GM23338 (cell line): ENCODE measurements around the gene KRTAP10-9. TPM values are rescaled to one million over a fixed set of nuclear protein-coding genes. Genes with fewer than 3 reads are reported as not detected.

Experiments used
- ATAC-seq: fragments of 200-7000 bp; cut with Tn5 transposase; 3 replicates; pipeline ENCODE4 v1.9.1; 2020
- DNase-seq: peaks from one replicate; pipeline ENCODE4 v3.0.0-alpha.2; 2015; ENCODE audit warnings: low spot score
- H2AFZ ChIP-seq: fragments of 200-600 bp; sonication (generic); 2 replicates; pipeline ENCODE4 v1.8.0; 2016; ENCODE audit warnings: antibody characterized with exemption, mild to moderate bottlenecking, moderate library complexity
- H3F3A ChIP-seq: fragments of 200-600 bp; sonication (generic); replicated peaks from 2 replicates; pipeline ENCODE4 v1.8.0; 2017; ENCODE audit warnings: antibody characterized with exemption, mixed run types, low read depth
- H3K27ac ChIP-seq: fragments of 200-600 bp; sonication (generic); 2 replicates; pipeline ENCODE4 v1.6.1; 2016; ENCODE audit warnings: low read depth
- H3K27me3 ChIP-seq: fragments of 200-600 bp; sonication (generic); 2 replicates; pipeline ENCODE4 v1.8.0; 2016; ENCODE audit warnings: mild to moderate bottlenecking, mixed run types, moderate library complexity; ENCODE audit not compliant: insufficient read depth
- H3K36me3 ChIP-seq: fragments of 200-600 bp; sonication (generic); 2 replicates; pipeline ENCODE4 v1.8.0; 2016; ENCODE audit warnings: mild to moderate bottlenecking; ENCODE audit not compliant: insufficient read depth
- H3K4me1 ChIP-seq: fragments of 200-600 bp; sonication (generic); 2 replicates; pipeline ENCODE4 v1.8.0; 2016; ENCODE audit warnings: mild to moderate bottlenecking, moderate library complexity; ENCODE audit not compliant: insufficient read depth
- H3K4me2 ChIP-seq: fragments of 200-600 bp; sonication (generic); 2 replicates; pipeline ENCODE4 v1.7.1; 2017; ENCODE audit warnings: mixed run types
- H3K4me3 ChIP-seq: fragments of 200-600 bp; sonication (generic); 2 replicates; pipeline ENCODE4 v1.6.1; 2016; ENCODE audit warnings: mixed run types
- H3K79me2 ChIP-seq: fragments of 200-600 bp; sonication (generic); replicated peaks from 2 replicates; pipeline ENCODE4 v1.8.0; 2017; ENCODE audit warnings: mild to moderate bottlenecking; ENCODE audit not compliant: insufficient read depth
- H3K9me2 ChIP-seq: fragments of 200-600 bp; sonication (generic); 2 replicates; pipeline ENCODE4 v1.8.0; 2017; ENCODE audit not compliant: insufficient read depth
- H4K20me1 ChIP-seq: fragments of 200-600 bp; sonication (generic); replicated peaks from 2 replicates; pipeline ENCODE4 v1.8.0; 2017; ENCODE audit warnings: mild to moderate bottlenecking; ENCODE audit not compliant: insufficient read depth
- H3K27ac Mint-ChIP-seq: 2 replicates; pipeline ENCODE4 v1.8.0; 2020; ENCODE audit warnings: inconsistent platforms, mild to moderate bottlenecking, moderate library complexity, mixed read lengths
- H3K27me3 Mint-ChIP-seq: 3 replicates; pipeline ENCODE4 v1.8.0; 2022; ENCODE audit warnings: low read depth, mild to moderate bottlenecking, moderate library complexity, mixed read lengths, inconsistent platforms; ENCODE audit not compliant: insufficient read depth, poor library complexity
- H3K36me3 Mint-ChIP-seq: 3 replicates; pipeline ENCODE4 v1.8.0; 2021; ENCODE audit warnings: low read depth, mild to moderate bottlenecking, inconsistent platforms, moderate library complexity, mixed read lengths
- H3K4me1 Mint-ChIP-seq: 3 replicates; pipeline ENCODE4 v1.8.0; 2020; ENCODE audit warnings: mild to moderate bottlenecking, inconsistent platforms, mixed read lengths
- H3K4me3 Mint-ChIP-seq: 3 replicates; pipeline ENCODE4 v1.8.0; 2021; ENCODE audit warnings: moderate library complexity, mild to moderate bottlenecking, inconsistent platforms, mixed read lengths
- H3K9me3 Mint-ChIP-seq: 3 replicates; pipeline ENCODE4 v1.8.0; 2020; ENCODE audit warnings: moderate library complexity, mild to moderate bottlenecking, inconsistent platforms, mixed read lengths
- CREB1 ChIP-seq: fragments of 250-450 bp; sonication (Bioruptor Pico); IDR thresholded peaks from 2 replicates; pipeline ENCODE4 v1.5.0; 2020; ENCODE audit warnings: low read depth, mild to moderate bottlenecking, moderate library complexity
- EZH2 ChIP-seq: fragments of 200-600 bp; sonication (generic); IDR thresholded peaks from one replicate; pipeline ENCODE4 v1.8.0; 2017; ENCODE audit warnings: antibody characterized with exemption, mild to moderate bottlenecking, low read depth; ENCODE audit not compliant: unreplicated experiment
- EZH2phosphoT487 ChIP-seq: fragments of 200-600 bp; sonication (generic); IDR thresholded peaks from one replicate; pipeline ENCODE4 v1.8.1; 2018; ENCODE audit warnings: antibody characterized with exemption; ENCODE audit not compliant: unreplicated experiment
- POLR2AphosphoS5 ChIP-seq: IDR thresholded peaks from 2 replicates; pipeline ENCODE4 v1.6.1; 2016; ENCODE audit warnings: antibody characterized with exemption, low read depth
- STAT1 ChIP-seq: IDR thresholded peaks from one replicate; pipeline ENCODE4 v1.6.1; 2016; ENCODE audit warnings: antibody characterized with exemption; ENCODE audit not compliant: unreplicated experiment
- ZNF331 ChIP-seq: fragments of 250-450 bp; sonication (Bioruptor Pico); IDR thresholded peaks from 2 replicates; pipeline ENCODE4 v1.5.0; 2020; ENCODE audit warnings: low read depth, mild to moderate bottlenecking, moderate library complexity
- polyA plus RNA-seq: library from polyadenylated mRNA; unstranded; fragments of >200 nt; fragmentation: Nextera tagmentation; extraction: Ambion mirVana; gene quantifications from 2 replicates; pipeline ENCODE4 v1.2.1, GENCODE V29; 2016
- total RNA-seq: library from RNA; depleted of rRNA; stranded (reverse); fragments of >200 nt; shearing (Covaris generic); gene quantifications from 2 replicates; pipeline ENCODE4 v1.2.3, GENCODE V29; 2014
- TF ChIP-seq, protein P1 (sequence below): fragments of 250-450 bp; sonication (Bioruptor Pico); IDR thresholded peaks from 2 replicates; pipeline ENCODE4 v1.5.0; 2020; ENCODE audit warnings: mild to moderate bottlenecking, moderate library complexity
- TF ChIP-seq, protein P2 (sequence below): IDR thresholded peaks from one replicate; pipeline ENCODE4 v1.6.1; 2018; ENCODE audit warnings: antibody characterized with exemption; ENCODE audit not compliant: unreplicated experiment
- TF ChIP-seq, protein P3 (sequence below), 2 experiments: fragments of 200-600 bp in 1 of 2; sonication (generic) in 1 of 2; conservative IDR thresholded peaks; 2 replicates each; pipeline versions ENCODE4 v1.5.1 to v1.6.1; 2016 to 2017; ENCODE audit warnings: antibody characterized with exemption in 2 of 2, low read depth in 2 of 2, mild to moderate bottlenecking in 2 of 2, moderate library complexity in 1 of 2
- TF ChIP-seq, protein P4 (sequence below): IDR thresholded peaks from 2 replicates; pipeline ENCODE4 v1.6.1; 2016; ENCODE audit warnings: antibody characterized with exemption

Gene KRTAP10-9
- total and polyA plus RNA-seq, 2 experiments from 2014 or later, result not detected

DNA sequence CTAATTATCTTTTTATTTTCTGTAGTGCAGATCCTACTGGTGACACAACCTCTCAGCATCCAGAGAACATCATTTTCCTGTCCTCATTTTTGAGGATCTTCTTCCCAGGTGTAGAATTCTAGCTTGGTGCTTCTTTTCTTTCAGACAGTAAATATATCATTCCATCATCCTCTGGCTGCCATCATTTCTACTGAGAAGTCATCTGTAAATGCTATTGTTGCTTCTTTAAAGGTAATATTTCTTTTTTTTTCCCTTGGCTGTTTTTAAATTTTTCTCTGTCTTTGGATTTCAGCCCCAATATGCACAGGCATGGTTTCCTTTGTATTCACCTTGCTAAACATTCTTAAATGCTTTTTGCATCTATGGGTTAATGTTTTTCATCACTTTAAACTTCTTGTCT, 3.3 kb upstream of the KRTAP10-9 start (continued):
- TF ChIP-seq, protein P1, sequence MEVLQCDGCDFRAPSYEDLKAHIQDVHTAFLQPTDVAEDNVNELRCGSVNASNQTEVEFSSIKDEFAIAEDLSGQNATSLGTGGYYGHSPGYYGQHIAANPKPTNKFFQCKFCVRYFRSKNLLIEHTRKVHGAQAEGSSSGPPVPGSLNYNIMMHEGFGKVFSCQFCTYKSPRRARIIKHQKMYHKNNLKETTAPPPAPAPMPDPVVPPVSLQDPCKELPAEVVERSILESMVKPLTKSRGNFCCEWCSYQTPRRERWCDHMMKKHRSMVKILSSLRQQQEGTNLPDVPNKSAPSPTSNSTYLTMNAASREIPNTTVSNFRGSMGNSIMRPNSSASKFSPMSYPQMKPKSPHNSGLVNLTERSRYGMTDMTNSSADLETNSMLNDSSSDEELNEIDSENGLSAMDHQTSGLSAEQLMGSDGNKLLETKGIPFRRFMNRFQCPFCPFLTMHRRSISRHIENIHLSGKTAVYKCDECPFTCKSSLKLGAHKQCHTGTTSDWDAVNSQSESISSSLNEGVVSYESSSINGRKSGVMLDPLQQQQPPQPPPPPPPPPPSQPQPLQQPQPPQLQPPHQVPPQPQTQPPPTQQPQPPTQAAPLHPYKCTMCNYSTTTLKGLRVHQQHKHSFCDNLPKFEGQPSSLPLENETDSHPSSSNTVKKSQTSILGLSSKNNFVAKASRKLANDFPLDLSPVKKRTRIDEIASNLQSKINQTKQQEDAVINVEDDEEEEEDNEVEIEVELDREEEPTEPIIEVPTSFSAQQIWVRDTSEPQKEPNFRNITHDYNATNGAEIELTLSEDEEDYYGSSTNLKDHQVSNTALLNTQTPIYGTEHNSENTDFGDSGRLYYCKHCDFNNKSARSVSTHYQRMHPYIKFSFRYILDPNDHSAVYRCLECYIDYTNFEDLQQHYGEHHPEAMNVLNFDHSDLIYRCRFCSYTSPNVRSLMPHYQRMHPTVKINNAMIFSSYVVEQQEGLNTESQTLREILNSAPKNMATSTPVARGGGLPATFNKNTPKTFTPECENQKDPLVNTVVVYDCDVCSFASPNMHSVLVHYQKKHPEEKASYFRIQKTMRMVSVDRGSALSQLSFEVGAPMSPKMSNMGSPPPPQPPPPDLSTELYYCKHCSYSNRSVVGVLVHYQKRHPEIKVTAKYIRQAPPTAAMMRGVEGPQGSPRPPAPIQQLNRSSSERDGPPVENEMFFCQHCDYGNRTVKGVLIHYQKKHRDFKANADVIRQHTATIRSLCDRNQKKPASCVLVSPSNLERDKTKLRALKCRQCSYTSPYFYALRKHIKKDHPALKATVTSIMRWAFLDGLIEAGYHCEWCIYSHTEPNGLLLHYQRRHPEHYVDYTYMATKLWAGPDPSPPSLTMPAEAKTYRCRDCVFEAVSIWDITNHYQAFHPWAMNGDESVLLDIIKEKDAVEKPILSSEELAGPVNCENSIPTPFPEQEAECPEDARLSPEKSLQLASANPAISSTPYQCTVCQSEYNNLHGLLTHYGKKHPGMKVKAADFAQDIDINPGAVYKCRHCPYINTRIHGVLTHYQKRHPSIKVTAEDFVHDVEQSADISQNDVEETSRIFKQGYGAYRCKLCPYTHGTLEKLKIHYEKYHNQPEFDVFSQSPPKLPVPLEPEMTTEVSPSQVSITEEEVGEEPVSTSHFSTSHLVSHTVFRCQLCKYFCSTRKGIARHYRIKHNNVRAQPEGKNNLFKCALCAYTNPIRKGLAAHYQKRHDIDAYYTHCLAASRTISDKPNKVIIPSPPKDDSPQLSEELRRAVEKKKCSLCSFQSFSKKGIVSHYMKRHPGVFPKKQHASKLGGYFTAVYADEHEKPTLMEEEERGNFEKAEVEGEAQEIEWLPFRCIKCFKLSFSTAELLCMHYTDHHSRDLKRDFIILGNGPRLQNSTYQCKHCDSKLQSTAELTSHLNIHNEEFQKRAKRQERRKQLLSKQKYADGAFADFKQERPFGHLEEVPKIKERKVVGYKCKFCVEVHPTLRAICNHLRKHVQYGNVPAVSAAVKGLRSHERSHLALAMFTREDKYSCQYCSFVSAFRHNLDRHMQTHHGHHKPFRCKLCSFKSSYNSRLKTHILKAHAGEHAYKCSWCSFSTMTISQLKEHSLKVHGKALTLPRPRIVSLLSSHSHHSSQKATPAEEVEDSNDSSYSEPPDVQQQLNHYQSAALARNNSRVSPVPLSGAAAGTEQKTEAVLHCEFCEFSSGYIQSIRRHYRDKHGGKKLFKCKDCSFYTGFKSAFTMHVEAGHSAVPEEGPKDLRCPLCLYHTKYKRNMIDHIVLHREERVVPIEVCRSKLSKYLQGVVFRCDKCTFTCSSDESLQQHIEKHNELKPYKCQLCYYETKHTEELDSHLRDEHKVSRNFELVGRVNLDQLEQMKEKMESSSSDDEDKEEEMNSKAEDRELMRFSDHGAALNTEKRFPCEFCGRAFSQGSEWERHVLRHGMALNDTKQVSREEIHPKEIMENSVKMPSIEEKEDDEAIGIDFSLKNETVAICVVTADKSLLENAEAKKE, result no peak
- TF ChIP-seq CREB1 (CRISPR knock-in tag) (no peak), EZH2 (no peak), POLR2AphosphoS5 (no peak)
- TF ChIP-seq, protein P2, sequence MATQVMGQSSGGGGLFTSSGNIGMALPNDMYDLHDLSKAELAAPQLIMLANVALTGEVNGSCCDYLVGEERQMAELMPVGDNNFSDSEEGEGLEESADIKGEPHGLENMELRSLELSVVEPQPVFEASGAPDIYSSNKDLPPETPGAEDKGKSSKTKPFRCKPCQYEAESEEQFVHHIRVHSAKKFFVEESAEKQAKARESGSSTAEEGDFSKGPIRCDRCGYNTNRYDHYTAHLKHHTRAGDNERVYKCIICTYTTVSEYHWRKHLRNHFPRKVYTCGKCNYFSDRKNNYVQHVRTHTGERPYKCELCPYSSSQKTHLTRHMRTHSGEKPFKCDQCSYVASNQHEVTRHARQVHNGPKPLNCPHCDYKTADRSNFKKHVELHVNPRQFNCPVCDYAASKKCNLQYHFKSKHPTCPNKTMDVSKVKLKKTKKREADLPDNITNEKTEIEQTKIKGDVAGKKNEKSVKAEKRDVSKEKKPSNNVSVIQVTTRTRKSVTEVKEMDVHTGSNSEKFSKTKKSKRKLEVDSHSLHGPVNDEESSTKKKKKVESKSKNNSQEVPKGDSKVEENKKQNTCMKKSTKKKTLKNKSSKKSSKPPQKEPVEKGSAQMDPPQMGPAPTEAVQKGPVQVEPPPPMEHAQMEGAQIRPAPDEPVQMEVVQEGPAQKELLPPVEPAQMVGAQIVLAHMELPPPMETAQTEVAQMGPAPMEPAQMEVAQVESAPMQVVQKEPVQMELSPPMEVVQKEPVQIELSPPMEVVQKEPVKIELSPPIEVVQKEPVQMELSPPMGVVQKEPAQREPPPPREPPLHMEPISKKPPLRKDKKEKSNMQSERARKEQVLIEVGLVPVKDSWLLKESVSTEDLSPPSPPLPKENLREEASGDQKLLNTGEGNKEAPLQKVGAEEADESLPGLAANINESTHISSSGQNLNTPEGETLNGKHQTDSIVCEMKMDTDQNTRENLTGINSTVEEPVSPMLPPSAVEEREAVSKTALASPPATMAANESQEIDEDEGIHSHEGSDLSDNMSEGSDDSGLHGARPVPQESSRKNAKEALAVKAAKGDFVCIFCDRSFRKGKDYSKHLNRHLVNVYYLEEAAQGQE, result no peak

DNA sequence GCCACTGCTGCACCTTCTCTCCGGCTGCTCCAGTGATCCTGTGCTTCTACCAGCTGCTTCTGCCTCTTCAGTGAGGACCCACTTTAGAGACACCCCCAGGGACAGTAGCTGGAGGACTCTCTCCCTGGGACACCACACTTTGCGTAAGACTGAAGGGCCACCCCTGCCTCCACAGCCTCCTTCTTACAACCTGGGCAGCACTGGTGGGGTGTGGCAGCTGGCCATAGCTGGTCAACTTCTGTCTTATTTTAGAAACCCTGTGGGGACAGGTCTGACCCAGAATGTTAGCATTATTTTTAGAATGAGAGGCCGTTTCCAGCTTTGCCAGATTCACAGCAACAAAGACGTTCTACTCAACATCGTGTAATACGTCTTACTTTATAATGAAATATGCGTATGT, 1.1 kb upstream of the KRTAP10-9 start:
- H3K9me3 Mint-ChIP-seq, result peaks cover 37% of the 10 kb centered on the region
- no peak overlapping the region for H3K4me3 Mint-ChIP-seq
- H3K27me3 ChIP-seq, result no peaks in the 10 kb centered on the region
- TF ChIP-seq EZH2phosphoT487 (no peak), EZH2 (no peak), STAT1 (no peak), ZNF331 (CRISPR knock-in tag) (no peak), CREB1 (CRISPR knock-in tag) (no peak), POLR2AphosphoS5 (no peak)
- TF ChIP-seq, protein P3, sequence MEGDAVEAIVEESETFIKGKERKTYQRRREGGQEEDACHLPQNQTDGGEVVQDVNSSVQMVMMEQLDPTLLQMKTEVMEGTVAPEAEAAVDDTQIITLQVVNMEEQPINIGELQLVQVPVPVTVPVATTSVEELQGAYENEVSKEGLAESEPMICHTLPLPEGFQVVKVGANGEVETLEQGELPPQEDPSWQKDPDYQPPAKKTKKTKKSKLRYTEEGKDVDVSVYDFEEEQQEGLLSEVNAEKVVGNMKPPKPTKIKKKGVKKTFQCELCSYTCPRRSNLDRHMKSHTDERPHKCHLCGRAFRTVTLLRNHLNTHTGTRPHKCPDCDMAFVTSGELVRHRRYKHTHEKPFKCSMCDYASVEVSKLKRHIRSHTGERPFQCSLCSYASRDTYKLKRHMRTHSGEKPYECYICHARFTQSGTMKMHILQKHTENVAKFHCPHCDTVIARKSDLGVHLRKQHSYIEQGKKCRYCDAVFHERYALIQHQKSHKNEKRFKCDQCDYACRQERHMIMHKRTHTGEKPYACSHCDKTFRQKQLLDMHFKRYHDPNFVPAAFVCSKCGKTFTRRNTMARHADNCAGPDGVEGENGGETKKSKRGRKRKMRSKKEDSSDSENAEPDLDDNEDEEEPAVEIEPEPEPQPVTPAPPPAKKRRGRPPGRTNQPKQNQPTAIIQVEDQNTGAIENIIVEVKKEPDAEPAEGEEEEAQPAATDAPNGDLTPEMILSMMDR (conservative IDR thresholded peaks at IDR 0.05; ENCODE audit: low read depth in 2 of 2), result no peak
- TF ChIP-seq, protein P4, sequence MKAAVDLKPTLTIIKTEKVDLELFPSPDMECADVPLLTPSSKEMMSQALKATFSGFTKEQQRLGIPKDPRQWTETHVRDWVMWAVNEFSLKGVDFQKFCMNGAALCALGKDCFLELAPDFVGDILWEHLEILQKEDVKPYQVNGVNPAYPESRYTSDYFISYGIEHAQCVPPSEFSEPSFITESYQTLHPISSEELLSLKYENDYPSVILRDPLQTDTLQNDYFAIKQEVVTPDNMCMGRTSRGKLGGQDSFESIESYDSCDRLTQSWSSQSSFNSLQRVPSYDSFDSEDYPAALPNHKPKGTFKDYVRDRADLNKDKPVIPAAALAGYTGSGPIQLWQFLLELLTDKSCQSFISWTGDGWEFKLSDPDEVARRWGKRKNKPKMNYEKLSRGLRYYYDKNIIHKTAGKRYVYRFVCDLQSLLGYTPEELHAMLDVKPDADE, result no peak

More for the DNA sequence above, 1.1 kb upstream of the KRTAP10-9 start:
- H3K36me3 Mint-ChIP-seq, result peaks cover 18% of the 10 kb centered on the region
- Histone ChIP-seq H2AFZ (no peak overlapping the region), H3K4me1 (no peaks in the 10 kb centered on the region), H3K27ac (no peak overlapping the region), H3F3A (no peaks in the 10 kb centered on the region), H3K4me3 (no peak overlapping the region), H3K36me3 (no peaks in the 10 kb centered on the region; the same call in 1 of the 2 replicates), H3K9me2 (no peaks in the 10 kb centered on the region), H3K79me2 (no peaks in the 10 kb centered on the region), H3K4me2 (no peak overlapping the region), H4K20me1 (no peaks in the 10 kb centered on the region)
- DNase-seq, result no peak
- H3K27ac Mint-ChIP-seq, result no peak overlapping the region
- peaks cover 7% of the 10 kb centered on the region for H3K27me3 Mint-ChIP-seq
- no peak for ATAC-seq
- H3K4me1 Mint-ChIP-seq, result no peaks in the 10 kb centered on the region
